Effector CD4-positive, alpha-beta T cell (primary cell): ENCODE data around the gene COL27A1.

Experiments
- DNase-seq: peaks from one replicate; pipeline ENCODE4 v3.0.0-alpha.2; 2020

COL27A1 gene

DNA sequence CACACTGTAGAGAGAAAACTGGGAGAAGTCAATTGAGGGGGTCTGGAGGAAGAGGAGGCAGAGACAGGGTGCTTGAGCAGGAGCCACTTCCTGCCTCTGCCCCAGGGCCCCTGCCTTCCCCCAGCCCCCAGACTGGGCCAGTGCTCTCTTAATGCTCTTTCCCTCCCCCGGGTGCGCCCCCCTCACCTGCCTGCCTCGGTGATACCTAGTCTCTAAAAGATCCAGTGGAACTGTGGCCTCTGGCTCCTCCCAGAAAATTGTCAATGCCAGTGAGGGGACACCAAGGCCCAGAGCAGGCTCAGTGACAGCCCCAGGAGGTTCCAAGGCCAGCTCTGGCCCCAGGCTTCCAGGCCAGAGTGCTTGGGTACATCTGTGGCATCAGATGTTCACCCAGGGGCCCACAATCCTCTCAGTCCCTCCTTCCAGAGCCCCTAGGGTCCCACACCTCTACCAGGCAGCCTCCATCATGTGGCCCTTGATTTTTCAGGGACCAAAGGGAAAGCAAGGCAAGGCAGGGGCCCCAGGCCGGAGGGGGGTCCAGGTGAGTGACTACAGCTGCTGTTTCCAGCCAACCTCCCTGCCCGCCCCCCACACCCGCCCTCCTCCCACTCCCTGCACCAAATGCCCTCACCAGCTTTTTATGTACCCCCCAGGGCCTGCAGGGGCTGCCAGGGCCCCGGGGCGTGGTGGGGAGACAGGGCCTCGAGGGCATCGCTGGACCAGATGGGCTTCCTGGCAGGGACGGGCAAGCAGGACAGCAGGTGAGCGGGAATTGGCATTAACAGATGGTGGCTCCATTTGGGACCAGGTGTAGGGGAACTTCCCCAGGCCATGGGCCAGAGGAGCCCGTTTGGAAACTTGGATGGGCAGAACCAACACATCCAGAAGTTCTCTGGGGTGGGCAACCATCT, 134.5 kb downstream of the COL27A1 start:
- DNase-seq, result no peak

DNA sequence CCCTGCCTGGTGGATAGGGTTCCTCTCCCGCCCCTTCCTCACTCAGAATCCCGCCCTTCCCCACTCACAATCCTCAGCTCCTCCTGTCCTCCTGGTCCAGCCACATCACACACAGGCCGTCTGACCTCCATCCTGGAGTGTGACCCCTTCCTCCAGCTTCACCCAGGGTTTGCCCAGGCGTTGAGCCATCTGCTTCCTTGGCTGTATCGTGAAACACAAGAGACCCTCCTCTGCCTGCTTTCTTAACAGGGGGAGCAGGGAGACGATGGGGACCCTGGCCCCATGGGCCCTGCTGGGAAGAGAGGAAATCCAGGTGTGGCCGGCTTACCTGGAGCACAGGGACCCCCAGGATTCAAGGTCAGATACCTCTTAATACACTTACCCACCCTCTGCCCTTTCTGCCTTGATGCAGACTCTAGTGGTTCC, 135.2 kb downstream of the COL27A1 start:
- no peak for DNase-seq

DNA sequence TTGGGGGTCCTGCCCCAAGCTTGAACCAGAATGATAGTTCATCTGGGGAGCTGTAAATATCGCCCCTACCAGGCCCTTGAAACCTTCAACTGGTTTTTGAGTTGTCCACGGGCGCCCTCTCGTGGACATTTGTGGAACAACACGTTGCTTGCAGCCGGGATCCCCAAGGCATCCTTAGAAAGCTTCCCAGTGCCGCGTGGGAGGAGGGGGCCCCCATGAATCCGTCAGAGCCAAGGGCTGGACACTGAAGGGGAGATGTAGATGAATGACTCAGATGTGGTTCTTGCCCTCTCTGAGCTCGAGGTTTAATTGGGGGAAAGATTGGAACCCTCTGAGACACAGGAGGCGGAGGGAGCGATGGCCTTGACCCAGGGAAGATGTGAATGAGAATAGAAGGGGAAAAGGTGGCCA, 135.7 kb downstream of the COL27A1 start:
- peak; percentile 54 for DNase-seq

DNA sequence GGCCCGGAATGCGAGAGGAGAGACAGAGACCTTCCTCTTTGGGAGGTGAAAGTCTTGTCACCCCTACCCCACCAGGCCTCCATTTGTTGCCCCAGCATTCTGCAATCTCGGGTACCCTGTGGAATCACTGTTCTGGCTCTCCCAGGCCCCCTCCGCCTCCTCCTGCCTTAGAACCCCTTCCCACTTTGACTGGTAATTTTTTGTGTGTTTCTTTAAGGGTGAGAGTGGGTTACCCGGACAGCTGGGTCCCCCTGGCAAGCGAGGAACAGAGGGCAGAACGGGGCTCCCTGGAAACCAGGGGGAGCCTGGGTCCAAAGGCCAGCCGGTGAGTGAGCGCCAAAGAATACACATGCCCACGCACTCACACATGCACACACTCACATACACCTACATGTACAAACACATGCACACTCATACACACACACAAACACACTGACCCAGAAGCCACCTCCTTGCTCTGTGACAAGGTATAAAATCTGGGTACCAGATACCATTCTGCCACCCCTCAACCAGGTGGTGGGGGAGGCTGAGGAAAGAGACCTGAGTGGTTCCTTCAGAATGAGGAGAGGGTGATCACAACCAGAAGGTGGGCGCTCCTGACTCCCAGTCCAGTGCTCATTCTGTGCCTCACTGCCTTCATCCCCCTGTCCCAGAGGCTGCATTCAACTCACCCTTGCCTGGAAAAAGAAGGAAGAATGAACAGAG, 136.7 kb downstream of the COL27A1 start:
- no peak for DNase-seq

DNA sequence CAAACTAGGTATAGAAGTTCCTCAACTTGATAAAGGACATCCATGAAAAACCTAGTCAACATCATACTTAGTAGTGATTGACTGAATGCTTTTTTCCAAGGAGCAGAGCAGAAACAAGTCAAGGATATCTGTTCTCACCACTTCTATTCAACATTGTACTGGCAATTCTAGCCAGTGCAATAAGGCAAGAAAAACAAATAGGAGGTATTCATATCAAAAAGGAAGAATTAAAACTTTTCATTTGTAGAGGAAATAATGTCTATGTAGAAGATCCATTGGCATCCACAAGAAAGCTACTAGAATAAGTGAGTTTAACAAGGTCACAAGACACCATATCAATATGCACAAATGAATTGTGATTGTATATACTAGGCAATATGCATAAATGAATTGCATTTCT, 139.3 kb downstream of the COL27A1 start:
- DNase-seq, result no peak

DNA sequence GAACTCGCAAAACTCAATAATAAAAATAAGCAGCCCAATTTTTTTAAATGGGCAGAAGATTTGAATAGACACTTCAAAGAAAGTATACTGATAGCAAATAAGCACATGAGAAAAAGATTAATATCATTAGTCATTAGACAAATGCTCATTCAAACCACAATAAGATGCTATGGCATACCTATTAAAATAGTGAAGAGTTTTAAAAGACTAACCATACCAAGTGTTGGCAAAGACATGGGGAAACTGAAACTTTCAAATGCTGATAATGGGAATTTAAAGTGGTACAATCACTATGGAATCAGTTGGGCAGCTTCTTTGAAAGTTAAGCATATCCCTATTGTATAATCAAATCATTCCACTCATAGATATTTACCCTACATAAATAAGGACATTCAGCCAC, 141.0 kb downstream of the COL27A1 start:
- no peak for DNase-seq

DNA sequence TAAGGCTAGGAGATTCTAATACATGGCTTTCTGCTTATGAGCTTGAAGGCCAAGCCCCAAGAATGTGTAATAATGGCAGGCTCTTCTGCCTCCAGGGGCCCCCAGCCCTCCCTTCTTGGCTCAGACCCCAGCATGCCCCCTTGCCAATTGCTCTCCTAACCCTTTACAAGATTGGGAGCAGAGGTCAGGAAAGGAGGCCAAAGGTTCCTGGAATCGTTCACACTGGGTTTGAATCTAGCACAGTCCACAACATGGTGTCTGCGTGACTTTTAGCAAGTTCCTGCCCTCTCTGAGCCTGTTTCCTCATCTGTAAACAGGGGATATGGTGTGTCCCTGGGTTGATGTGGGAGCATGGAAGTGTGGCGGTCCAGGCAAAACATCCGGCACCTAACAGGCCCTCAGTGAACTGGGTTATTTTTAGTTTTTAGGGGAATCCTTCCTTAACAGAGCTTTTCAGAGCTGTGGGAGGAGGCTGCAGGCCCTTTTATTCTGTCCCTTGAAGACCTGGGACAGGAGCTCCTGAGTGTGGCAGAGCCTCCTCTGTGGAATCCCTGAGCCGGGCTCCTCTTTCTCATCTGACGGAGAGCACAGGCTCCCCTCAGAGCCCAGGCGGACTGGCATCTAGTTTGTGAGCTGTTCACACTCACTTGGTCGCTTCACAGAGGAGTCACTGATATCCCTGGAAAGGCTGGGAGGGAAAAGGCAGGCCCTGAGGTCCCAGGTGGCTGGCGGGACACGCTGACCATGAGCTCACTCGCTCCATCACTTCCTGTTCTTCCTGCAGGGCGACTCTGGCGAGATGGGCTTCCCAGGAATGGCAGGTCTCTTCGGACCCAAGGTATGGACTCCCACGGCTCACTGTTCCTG, 144.2 kb downstream of the COL27A1 start:
- no peak for DNase-seq

DNA sequence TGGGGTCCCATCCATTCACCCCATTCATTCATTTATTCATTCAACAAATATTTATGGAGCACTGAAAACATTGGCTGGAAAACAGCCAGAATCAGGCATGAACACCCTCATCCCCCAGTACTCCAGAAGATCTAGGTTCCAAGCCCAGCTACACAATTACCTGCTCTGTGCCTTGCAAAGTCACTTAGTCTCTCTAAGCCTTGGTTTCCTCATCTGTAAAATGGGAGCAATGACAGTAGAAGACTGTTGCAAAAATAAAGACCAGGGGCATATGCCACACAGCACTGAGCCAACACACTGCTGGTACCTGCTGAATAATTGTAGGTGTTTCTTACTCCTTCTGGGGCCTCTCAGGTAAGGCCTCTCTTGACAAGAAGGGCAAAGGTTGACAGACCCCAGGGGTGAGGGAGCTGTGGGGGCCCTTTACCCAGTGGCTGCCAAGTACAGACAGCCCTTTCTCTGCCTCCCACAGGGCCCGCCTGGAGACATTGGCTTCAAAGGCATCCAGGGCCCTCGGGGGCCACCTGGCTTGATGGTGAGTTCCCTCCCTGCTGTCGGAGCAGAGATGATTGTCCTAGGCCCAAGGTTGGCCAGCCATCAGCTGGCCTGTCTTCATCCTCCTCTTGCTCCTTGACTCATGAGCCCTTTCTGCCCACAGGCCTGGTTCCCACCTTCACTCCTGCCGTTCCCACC, 145.0 kb downstream of the COL27A1 start:
- no peak for DNase-seq

DNA sequence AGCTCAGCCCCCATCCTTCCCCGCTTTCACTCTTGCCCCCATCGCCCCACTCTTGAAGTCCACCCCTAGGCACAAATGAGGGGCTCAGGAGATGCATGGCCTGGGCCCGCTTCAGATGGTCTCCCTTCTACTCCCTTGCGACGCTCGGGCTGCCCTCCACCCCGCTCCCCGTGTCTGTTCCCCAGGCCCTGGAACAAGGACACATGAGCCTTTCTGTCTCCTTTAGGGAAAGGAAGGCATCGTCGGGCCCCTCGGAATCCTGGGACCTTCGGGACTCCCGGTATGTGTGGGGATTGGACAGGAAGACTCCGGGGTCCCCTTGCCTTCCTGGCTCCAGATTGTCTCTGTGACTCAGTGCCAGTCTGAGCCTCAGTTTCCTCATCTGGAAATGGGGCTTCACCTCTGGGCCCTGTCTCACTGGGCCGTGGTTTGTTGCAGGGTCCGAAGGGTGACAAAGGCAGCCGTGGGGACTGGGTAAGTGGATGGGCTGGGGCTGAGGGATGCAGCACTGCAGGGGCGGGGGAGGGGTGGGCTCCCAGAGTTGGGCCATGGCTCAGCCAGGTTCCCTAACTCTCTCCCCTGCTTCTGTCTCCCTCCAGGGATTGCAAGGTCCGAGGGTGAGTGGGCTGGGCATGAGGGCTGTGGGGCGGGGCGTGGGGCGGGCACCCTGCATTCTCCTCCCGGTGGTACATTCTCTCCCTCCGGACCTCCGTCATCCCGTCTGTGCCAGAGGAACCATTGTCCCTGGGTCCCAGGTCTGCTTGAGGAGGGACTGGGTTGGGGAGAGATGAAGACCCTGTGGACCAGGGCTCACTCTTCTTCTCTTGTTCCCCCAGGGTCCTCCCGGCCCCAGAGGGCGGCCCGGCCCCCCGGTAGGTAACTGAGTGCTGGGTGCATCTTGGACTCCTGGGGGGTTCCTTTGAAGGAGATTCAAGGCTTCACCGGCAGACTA, 145.8 kb downstream of the COL27A1 start:
- DNase-seq, result no peak

DNA sequence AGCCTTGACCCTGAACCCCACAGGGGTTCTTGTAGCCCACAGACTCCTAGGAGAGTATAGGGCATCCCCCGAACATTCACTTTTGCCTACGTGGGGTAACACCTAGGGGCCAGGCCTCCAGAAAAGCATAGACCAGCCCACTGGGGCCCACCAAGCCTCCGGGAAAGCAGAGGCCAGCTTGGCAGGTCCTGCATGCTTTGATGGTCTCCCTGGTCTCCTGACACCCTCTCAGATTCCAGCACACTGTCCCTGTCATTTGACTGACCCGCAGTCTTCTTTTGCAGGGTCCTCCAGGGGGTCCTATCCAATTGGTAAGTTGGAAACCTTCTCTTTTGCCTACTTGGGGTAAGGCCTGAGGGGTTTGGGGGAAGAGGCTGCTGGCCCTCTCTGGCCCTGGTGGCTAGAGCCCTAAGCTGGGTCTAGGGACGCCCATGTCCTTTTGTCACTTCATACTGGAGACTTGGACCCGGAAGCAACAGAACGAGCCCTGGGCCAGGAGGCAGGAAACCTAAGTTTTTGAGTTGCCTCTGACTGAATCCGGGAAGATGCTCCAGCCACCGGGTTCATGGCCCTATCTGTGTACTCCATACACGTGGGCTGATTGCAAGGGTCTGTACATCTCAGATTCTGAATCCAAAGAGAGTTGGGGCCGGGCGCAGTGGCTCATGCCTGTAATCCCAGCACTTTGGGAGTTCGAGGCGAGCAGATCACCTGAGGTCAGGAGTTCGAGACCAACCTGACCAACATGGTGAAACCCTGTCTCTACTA, 146.6 kb downstream of the COL27A1 start:
- DNase-seq, result no peak

DNA sequence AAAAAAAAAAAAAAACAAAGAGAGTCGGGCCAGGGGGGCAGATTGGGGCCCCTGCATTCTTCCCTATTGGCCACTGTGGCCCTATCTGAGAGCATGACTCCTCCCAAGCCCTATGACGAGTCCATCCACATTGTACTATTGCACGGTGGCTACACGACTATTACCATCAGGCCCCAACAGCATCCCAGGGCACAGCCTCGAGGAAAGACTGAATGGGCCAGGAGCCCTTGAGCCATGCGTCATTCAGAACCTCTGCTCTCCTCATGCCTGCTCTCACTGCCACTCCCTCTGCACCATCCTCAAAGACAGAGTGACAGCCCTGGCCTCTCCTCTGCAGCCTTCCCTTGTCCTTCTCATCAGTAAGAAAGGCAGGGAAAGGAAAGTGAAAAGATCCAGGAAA, 147.4 kb downstream of the COL27A1 start:
- DNase-seq, result no peak

DNA sequence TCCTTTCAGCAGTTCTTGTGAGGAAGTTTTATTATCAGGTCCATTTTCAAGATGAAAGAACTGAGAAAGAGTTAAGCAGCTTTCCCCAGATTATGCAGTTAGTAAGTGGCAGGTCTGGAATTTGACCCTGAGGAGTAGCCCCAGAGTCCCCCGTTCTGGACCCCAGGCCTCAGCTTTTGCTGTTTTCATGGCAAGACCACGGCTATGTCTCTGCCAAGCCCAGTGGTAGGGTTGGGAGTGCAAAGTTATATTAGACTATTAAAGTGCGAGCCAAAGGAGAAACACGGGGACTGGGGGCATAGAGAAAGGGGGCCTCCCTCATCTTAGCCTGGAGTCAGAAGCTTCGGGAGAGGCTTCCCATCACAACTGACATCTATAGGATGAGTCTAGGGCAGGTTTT, 148.2 kb downstream of the COL27A1 start:
- DNase-seq, result no peak

DNA sequence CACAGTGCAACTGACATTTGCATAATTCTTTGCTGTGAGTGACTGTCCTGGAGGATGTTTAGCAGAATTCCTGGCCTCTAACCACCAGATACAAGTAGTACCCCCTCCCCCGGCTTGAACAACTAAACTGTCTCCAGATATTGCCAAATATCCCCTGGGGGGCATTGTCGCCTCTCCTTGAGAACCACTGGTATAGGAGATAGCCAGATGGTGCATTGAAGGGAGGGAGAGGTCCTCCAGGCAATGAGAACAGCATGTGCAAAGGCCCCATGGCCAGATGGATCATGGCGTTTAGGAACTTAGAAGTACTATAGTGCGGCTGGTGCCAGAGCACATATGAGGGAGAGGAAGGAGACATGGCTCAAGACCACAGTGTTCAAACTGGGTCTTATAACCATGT, 148.6 kb downstream of the COL27A1 start:
- DNase-seq, result no peak

DNA sequence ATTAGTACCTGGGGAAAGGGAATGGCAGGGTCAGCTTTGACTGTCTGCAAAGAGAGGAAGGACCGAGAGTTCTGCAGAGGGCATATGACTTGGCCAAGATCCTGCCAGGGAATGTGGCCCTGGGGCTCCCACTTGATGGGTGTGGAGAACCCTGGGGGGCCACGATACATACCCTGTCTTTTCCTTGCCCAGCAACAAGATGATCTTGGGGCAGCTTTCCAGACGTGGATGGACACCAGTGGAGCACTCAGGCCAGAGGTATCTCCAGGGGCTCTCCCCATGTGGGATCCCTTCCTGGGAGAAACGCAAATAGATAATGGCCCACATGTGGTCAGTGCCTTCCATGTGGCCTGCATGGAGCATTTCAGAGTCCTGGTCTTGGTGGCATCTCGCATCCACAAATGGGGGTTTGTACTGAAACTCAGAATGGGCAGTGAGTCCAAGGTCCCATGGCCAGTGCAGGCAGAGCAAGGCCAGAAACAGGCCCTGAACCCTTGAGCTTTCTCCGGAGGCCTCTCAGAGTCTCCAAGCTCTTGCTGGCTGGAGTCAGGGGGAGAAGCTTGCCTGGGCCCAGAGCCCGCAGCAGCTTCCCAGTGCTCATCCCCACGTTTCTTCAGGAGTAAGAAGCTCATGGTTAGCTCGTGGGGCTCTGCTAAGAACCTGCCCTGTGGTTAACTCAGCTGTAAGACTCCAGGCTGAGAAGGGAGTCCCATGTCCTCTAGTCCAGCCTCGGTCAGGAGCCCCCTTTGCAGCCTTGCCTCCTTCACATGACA, 149.3 kb downstream of the COL27A1 start:
- DNase-seq, result no peak

DNA sequence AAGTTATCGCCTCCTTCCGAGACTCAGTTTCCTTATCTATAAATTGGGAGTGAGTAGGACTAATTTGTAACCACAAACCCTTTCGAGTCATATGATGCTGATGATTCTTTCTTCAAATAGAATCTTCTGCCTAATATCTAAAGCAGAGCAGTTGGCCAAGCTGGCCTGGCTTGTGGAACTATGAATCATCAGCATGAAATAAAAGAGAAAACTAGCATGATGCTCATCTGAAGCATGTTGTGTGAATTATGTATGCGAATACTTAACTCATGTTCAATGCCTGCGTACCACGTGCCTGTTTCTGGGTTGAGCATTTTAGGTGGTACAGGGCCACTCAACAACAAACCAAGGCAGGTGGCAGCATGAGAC, 152.5 kb downstream of the COL27A1 start:
- DNase-seq, result no peak

DNA sequence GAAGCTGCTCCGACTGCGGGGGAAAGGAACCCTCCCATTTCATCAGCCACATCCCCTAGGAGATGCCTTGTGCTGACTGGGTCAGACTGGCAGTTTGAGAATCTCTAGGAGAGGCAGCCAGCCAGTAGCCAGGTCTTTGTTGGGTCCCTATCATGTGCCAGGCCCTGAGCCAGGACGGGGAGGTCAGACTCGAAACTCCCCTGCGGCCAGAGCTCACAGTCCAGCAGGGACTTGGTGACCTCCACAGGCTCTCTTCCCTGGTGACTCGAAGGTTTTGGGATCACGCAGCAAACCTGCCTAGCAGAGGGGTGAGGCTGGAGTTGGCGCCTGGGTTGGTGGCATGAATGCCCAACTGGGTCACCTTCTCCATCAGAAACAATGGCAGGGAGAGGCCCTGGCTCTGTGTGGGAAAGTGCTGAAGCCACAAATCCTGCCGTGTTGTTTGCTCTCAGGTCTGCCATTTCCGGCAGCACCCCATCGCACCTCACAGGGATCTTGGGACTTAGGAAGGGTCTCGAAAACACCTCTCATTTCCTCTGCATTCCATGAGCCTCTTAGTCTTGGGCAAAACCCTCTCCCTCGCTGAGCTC, 153.1 kb downstream of the COL27A1 start:
- no peak for DNase-seq

DNA sequence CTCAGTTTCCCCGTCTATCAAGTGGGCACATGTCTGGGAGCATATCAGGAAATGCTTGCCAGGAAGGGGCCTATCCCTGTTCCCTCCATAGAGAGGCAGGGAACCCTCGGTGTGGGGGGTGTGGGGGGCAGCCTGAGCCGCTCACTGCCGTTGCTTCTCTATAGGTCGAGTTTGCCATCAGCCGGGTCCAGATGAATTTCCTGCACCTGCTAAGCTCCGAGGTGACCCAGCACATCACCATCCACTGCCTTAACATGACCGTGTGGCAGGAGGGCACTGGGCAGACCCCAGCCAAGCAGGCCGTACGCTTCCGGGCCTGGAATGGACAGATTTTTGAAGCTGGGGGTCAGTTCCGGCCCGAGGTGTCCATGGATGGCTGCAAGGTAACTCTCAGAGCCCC, 153.8 kb downstream of the COL27A1 start:
- DNase-seq, result no peak

DNA sequence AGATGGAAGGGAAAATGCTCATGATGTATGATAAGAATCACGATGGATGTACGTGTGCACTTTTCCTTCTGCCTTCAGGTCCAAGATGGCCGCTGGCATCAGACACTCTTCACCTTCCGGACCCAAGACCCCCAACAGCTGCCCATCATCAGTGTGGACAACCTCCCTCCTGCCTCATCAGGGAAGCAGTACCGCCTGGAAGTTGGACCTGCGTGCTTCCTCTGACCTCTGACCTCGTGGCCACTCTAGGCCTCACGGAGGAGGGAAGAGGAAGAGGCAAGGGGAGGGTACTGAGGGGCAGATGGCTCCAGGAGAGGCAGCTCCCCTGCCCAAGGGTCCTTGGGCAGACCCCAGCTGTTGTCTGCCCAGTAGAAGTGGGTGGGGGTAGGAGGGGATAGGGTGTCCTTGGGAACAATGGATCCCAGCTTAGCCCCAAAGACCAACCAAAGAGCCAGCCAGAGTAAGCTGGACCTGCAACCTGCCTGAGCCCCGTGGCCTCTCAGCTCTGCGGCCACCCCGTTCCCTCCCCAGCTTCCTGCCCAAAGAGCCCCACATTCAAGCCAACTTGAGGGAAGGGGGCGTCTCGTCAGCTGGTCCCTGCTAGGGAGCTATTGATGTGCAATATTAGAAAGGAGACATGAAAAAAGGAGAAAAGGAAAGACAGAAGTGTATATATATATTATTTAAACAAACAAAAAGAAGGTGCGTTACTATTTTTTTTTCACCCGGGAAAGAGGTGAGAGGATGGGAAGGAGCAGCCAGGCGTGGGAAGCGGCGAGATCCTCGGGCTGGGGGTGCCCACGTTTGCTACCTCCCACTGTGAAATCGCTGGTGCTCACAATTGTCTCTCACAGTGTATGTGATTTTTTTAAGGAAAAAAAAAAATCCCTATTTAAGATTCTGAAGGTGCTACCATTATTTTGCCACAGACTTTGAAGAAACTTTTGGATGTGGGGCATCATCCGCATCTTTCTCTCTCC, 155.4 kb downstream of the COL27A1 start:
- DNase-seq, result no peak
